OCI-LY3 (cell line): ENCODE results near the gene SPSB1.

ENCODE experiments used
- H2AFZ ChIP-seq: fragments of 200-600, 300-600 bp; shearing (Covaris generic); 2 replicates; pipeline ENCODE4 v1.6.0; 2014; ENCODE audit warnings: antibody characterized with exemption, low read depth, low read length
- H3K27ac ChIP-seq: fragments of 200-600, 300-600 bp; sonication (generic); 2 replicates; pipeline ENCODE4 v1.5.1; 2014; ENCODE audit warnings: mild to moderate bottlenecking, low read length, moderate library complexity, mixed read lengths
- H3K27me3 ChIP-seq: fragments of 200-600, 300-600 bp; sonication (generic); 2 replicates; pipeline ENCODE4 v1.6.1; 2014; ENCODE audit warnings: low read depth, low read length, mixed read lengths
- H3K36me3 ChIP-seq: fragments of 200-600, 300-600 bp; sonication (generic); replicated peaks from 2 replicates; pipeline ENCODE3; 2014; ENCODE audit warnings: low read depth, low read length, mixed read lengths
- H3K4me1 ChIP-seq: fragments of 300-600, 200-600 bp; sonication (generic); 2 replicates; pipeline ENCODE4 v1.6.1; 2014; ENCODE audit warnings: low read length, mixed read lengths
- H3K4me2 ChIP-seq: fragments of 200-600, 300-600 bp; sonication (generic); 2 replicates; pipeline ENCODE4 v1.6.1; 2014; ENCODE audit warnings: low read length, mixed read lengths
- H3K4me3 ChIP-seq: fragments of 300-600, 200-600 bp; sonication (generic); 2 replicates; pipeline ENCODE4 v1.5.1; 2014; ENCODE audit warnings: antibody characterized with exemption, mild to moderate bottlenecking, low read length, moderate library complexity
- H3K79me2 ChIP-seq: fragments of 300-600, 200-600 bp; shearing (Covaris generic); 2 replicates; pipeline ENCODE4 v1.6.1; 2014; ENCODE audit warnings: mild to moderate bottlenecking, low read length, mixed read lengths
- H3K9ac ChIP-seq: fragments of 300-600, 200-600 bp; shearing (Covaris generic); 2 replicates; pipeline ENCODE4 v1.6.0; 2014; ENCODE audit warnings: mild to moderate bottlenecking, low read length, moderate library complexity
- H3K9me3 ChIP-seq: fragments of 200-600, 300-600 bp; shearing (Covaris generic); 2 replicates; pipeline ENCODE4 v1.6.1; 2014; ENCODE audit warnings: low read length, mixed read lengths; ENCODE audit not compliant: insufficient read depth
- H4K20me1 ChIP-seq: fragments of 200-600, 300-600 bp; sonication (generic); 2 replicates; pipeline ENCODE4 v1.6.1; 2016; ENCODE audit warnings: low read length, mixed read lengths; ENCODE audit not compliant: insufficient read depth
- EZH2phosphoT487 ChIP-seq: fragments of 200-600 bp; shearing (Covaris generic); IDR thresholded peaks from 2 replicates; pipeline ENCODE4 v1.6.1; 2018; ENCODE audit warnings: antibody characterized with exemption, mixed run types, low read depth
- TF ChIP-seq, protein P1 (sequence below): fragments of 200-600, 300-600 bp; sonication (generic); IDR thresholded peaks from 2 replicates; pipeline ENCODE4 v1.5.1; 2014; ENCODE audit warnings: antibody characterized with exemption, low read length, low read depth

Gene SPSB1

DNA sequence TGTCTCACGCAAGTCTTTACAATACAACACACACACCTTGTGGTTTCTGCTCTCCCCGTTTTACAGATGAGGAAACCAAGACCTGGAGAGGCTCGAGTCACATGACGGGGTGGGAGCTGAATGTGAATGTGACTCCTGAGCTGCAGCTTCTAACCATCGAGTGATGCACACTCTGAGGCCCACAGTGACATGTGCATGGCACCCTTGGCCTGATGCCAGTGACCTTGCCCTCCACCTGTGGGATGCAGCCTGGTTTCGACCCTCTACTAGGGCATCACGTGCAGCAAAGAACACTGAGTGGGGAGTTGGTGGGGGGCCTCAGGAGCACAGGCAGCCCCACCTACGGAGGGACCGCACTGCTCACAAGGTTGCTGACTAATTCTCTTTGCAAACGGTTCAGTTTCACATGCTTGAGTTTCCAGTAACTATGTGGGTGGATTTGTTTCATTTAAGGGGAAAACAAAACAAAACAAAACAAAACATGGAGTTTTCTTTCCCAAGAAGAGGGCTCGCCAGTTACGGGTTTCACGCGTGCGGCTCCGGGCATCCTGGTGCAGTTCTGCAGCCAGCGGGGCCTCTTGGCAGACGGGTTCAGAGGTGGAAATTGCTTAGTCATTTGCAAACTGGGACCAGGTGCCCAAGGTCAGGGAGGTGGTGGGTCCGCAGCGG lies 22.9 kb downstream of the SPSB1 start:
- Histone ChIP-seq H3K79me2 (no peaks in the 10 kb centered on the region), H3K4me2 (peak overlapping the region; percentile 12), H2AFZ (no peak overlapping the region), H3K27me3 (no peaks in the 10 kb centered on the region), H3K9me3 (no peaks in the 10 kb centered on the region), H3K4me3 (no peak overlapping the region), H3K9ac (no peak overlapping the region), H3K36me3 (no peaks in the 10 kb centered on the region), H4K20me1 (no peaks in the 10 kb centered on the region), H3K27ac (no peak overlapping the region), H3K4me1 (peaks cover 22% of the 10 kb centered on the region)
- TF ChIP-seq, protein P1, sequence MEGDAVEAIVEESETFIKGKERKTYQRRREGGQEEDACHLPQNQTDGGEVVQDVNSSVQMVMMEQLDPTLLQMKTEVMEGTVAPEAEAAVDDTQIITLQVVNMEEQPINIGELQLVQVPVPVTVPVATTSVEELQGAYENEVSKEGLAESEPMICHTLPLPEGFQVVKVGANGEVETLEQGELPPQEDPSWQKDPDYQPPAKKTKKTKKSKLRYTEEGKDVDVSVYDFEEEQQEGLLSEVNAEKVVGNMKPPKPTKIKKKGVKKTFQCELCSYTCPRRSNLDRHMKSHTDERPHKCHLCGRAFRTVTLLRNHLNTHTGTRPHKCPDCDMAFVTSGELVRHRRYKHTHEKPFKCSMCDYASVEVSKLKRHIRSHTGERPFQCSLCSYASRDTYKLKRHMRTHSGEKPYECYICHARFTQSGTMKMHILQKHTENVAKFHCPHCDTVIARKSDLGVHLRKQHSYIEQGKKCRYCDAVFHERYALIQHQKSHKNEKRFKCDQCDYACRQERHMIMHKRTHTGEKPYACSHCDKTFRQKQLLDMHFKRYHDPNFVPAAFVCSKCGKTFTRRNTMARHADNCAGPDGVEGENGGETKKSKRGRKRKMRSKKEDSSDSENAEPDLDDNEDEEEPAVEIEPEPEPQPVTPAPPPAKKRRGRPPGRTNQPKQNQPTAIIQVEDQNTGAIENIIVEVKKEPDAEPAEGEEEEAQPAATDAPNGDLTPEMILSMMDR = no peak
- no peak for TF ChIP-seq EZH2phosphoT487

DNA sequence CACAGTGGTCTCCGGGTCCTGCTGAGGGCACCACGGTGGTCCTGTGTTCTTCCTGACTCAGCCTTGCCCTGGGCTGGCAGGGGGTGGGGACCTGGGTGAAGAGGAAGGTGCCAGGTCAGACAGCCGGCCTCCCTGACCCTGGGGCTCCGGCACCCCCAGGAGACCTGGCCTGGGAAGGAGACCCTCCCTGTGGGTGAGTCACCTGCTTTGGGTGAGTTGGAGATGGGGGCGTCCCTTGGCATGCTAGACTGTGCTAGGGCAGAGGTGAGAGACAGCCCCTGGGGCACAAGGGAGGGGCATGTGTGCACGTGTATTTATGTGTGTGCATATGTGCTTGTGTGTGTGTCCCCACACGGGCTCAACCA lies 23.4 kb downstream of the SPSB1 start:
- peaks cover 22% of the 10 kb centered on the region for H3K4me1 ChIP-seq
- H3K79me2 ChIP-seq = no peaks in the 10 kb centered on the region
- H3K27me3 ChIP-seq = no peaks in the 10 kb centered on the region
- H4K20me1 ChIP-seq = no peaks in the 10 kb centered on the region
- no peaks in the 10 kb centered on the region for H3K9me3 ChIP-seq
- no peak overlapping the region for H3K4me3 ChIP-seq
- H2AFZ ChIP-seq = no peak overlapping the region
- H3K36me3 ChIP-seq = no peaks in the 10 kb centered on the region
- no peak overlapping the region for H3K9ac ChIP-seq
- H3K4me2 ChIP-seq = peak overlapping the region; percentile 12; the same call in 1 of the 2 replicates
- H3K27ac ChIP-seq = no peak overlapping the region
- TF ChIP-seq EZH2phosphoT487 = no peak
- TF ChIP-seq, protein P1 = no peak

DNA sequence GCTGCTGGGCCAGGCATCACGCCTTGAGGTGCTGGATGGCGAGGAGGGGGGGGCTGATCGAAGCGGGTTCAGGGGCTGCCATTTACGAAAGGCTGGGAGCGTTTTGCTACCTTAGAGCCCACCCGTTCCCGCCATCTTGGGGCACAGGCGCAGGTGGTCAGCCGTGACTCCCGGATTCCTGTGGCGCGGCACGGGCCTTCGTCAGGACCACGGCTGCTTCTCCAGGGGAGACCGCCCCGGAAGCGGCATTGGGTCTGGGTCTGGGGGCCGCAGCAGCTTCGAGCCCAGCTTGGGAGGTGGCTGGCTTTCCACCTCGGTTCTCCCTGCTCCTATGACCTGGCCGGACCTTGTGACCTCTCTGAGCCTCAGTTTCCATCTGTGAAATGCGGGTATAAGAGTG lies 23.8 kb downstream of the SPSB1 start:
- TF ChIP-seq, protein P1 = no peak
- no peak for TF ChIP-seq EZH2phosphoT487
- Histone ChIP-seq H3K79me2 (no peaks in the 10 kb centered on the region), H3K27ac (no peak overlapping the region), H3K36me3 (no peaks in the 10 kb centered on the region), H4K20me1 (no peaks in the 10 kb centered on the region), H3K9me3 (no peaks in the 10 kb centered on the region), H3K9ac (no peak overlapping the region), H3K4me1 (peaks cover 22% of the 10 kb centered on the region), H2AFZ (no peak overlapping the region), H3K27me3 (no peaks in the 10 kb centered on the region), H3K4me2 (no peak overlapping the region), H3K4me3 (no peak overlapping the region)

DNA sequence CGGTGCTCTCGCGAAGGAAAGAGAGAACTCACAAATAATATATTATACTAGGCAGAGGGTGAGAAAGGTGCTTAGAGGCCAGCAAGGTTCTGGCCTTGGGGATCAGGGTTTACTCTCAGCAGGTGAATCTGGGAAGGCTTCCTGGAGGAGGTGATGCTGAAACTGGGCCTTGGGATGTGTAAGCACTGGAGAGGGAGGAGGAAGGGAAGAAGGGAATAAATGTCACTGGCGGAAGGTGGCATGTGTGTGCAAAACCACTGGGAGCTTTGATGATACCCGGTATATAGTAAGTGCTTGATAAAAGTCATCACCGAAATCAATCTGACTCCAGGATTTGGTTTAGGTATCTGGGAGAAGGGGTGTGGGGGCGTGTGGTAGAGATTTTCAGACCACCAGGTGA lies 24.4 kb downstream of the SPSB1 start:
- H3K9me3 ChIP-seq = no peaks in the 10 kb centered on the region
- no peaks in the 10 kb centered on the region for H3K79me2 ChIP-seq

More for the DNA sequence above, 24.4 kb downstream of the SPSB1 start:
- no peak overlapping the region for H3K27ac ChIP-seq
- no peak overlapping the region for H3K9ac ChIP-seq
- no peaks in the 10 kb centered on the region for H4K20me1 ChIP-seq
- no peak for TF ChIP-seq EZH2phosphoT487
- TF ChIP-seq, protein P1 = no peak
- H3K27me3 ChIP-seq = no peaks in the 10 kb centered on the region
- no peak overlapping the region for H3K4me2 ChIP-seq
- H3K36me3 ChIP-seq = no peaks in the 10 kb centered on the region
- H3K4me1 ChIP-seq = peaks cover 22% of the 10 kb centered on the region
- no peak overlapping the region for H2AFZ ChIP-seq
- no peak overlapping the region for H3K4me3 ChIP-seq
